Fibroblast of skin of abdomen (primary cell): ENCODE results near the gene LRP1B.

Experiments
- DNase-seq: peaks from one replicate; pipeline ENCODE4 v3.0.0-alpha.2; 2013

Gene LRP1B

DNA sequence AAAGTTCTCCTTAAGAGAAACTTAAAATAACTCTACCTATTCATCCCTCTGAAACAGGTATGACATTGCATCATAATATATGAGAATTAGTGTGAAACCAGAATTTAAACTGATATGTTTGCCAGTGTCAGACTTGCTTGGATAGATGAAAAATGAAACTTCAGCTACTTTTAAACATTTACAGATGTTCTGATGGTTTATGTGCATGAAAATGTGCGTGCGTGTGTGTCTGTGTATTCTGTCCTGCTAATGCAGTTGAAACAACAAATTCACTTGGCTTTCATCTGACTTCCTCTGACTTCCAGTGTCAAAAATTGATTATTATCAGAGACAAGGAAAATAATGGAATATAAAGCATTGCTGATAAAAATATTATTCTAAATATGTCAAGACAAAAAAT is 719.4 kb downstream of the LRP1B start:
- DNase-seq, result no peak

DNA sequence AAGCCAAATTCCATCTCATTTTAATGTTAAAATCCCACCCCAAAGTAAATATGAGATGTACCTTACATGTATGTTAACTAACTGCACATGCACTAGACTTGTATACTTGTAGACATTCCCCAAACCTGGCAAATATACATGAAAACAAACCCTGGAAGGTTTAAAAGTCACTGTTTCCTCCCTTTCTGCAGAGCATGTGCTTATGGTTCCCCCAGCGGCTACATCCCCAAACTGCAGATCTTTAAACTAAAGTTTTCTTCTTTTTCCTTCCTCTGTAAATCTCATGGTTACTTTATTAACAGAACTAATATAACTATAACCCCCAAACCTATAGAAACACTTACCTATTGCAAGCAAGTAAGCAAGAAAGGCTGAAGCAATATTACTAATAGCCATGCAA is 731.5 kb downstream of the LRP1B start:
- no peak for DNase-seq

DNA sequence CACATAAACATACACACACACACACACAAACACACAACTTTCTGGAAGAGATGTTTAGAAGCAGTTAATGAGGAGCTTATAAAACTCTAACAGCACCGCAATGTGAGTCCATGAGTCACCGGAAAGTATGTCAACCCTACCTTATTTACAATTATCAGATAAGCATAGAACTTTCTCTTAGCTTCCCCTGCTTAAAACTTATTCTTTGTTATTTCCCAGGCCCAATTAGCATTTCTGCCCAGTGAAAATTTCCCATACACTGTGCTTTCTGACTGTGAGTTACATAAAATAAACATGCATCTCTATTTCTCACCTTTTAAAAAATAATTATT is 737.6 kb downstream of the LRP1B start:
- peak; percentile 33 for DNase-seq

DNA sequence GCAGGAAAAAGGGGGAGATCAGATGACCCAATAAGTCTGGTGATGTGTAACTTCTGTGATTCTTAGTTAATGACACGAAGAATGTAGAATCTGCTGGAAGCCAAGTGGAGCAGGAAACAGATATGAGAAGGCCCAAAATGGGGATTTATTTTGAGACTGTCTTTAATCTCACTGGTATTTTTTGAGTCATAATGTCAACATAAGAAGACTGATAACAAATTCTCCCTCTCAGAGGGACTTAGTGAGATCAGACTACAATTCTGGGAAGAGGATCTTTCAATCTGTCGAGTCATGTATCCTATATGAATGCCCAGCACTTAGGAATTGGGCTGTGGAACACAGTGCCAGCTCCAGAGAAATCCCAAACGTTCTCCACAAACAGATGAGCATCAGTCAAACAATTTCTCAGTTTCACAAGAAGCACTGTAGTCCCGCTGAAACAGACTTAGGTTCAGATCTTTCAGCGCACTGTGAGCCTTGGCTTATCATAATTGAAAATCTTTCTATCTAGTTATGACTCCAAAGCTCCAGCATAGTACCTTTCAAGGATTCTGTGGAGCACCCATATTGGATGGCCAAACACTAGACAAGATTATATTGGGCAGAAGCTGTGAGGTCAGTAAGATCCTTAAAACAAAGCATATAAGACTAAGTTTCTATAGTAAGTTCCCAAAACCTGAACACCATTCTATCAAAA is 738.2 kb downstream of the LRP1B start:
- peak; percentile 79 for DNase-seq

DNA sequence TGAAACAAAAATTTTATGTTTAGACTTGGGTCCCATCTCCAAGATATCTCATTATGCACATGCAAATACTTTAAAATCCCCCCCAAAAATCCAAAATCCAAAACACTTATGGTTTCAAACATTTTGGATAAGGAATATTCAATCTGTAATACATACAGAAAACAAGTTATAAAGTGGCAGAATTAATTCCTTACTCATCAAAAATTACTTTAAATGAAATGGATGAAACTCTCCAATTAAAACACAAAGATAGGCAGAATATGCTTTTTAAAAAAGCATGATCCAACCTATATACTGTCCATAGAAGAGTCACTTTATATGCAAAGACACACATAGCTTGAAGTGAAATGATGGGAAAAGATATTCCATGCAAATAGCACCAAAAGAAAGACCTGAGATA is 744.6 kb downstream of the LRP1B start:
- no peak for DNase-seq

DNA sequence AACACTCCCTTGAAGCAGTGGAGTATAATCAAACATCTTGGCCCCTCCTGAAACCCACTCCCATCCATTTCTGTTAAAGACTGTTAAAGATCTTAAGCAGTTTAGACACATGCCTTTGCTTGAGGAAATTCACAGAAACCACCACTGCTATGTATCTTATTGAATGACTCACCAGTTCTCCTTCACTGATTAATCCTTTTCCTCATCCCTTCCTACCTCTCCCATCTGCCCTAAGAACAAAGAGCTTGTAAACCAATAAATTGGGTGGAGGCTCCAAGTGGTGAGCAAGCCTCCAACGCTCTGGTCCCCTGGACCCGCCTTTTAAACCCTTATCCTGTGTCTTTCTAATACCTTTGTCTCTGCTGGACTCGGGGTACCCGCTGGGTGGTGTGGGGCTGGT is 746.1 kb downstream of the LRP1B start:
- peak; percentile 48 for DNase-seq

DNA sequence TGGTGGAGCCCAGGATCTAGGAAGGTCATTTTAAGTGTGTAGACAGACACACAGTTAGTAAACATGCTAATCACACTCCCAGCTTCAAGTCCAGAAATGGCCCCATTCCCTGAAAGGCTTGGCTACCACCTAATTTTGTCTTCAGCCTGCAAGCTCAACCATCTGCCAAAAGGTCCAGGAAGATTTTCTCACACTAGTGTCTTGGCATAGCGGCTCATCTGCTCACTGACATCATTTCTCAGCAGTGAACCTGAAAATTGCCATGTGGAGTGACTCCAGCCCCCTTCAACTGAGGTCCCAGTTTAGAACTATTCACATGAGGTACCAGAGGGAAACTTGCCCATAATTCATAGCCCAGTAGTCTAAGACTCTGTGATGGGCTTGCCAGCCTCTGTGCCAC is 748.9 kb downstream of the LRP1B start:
- no peak for DNase-seq

DNA sequence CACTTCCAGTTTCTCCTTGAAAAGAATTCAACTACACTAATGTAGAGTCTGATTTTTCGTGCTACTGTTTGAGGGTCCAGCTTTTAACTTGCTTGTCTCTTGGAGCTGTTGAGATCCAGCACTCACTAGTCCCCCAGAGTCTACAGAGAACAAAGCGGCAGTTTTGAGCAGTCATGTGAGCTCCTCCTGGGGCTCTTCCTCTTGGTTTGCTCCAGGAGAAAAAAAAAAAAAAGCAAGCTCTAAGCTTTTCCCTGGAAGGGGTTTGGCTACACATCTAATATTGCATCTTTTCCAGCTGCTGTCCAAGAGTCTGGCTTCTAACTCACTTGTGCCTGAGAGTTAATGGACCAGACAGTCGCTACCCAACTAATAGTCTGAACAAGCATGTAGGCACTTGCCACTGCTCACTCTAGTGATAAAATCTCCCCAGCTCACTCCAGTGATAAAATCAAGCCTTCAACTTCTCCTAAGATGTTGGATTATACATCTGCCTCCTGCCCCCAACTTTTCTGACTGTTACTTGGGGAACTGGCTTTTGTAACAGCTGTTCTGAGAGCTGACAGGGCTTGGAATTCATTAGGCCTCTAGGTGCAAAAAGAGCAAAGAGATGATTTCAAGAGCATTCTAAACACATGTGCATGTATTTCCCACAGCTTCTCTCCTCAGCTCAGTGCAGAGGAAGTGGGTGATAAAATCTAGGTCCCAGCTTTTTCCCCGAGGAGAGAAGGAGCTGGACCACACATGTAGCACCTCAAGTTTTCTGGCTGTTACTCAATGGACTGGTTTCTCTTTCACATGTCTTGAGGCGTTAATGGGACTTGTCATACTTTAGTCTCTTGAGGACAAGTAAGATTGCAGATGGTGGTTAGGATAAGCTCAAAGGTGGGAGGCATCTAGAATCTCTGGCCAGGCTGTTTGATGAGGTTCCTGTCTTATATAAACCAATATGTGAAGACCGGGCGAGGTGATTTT is 750.5 kb downstream of the LRP1B start:
- peak; percentile 21 for DNase-seq

DNA sequence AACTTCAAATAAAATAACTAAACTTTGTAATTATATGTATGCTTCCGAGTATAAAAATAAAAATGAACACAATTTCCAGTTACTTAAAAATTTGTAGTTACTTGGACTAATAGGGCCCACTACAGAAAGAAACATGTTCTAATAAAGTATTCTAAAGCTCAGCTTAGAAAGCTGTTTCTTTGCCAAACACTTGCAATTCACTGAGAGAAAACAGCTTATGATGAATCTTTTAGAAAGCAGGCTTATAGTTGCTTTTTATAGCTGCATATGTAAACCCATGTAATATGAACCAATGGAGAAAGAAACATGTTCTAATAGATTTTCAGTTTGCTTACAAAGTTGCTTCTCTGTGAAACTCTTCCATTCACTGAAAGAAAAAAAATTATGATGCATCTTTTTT is 766.0 kb downstream of the LRP1B start:
- no peak for DNase-seq

DNA sequence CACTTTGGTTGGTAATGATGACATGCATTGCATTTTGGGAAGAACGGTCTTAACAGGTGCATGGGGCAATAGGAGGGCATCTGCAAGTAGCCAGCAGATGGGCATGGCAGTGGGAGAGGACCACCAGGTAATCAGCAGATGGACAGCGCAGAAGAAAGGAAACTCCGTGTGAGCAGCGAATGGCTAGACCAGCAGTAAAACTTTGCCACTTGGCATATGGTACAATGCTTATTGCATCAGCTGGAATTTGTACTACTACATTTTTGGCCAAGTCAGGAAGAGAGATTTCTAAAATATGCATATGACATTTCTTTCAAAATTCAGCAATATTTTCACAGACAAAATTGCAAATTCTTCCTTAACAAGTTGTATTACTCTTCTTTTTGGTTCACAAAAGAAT is 768.5 kb downstream of the LRP1B start:
- DNase-seq, result no peak

DNA sequence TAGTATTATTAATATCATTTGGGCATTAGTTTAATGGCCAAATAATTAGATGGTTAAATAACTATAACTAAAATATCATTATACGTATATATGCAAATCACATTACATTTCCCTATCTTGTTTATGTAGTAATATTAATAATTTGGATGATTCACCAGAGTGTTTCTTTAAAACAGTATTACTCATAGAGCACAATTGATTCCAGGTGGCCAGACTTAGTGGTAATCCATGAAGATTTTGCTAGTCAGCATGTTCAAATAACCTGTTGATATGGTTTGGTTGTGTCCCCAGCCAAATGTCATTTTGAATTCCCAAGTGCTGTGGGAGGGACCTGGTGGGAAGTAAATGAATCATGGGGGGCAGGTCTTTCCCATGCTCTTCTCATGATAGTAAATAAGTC is 782.3 kb downstream of the LRP1B start:
- DNase-seq, result peak; percentile 57

DNA sequence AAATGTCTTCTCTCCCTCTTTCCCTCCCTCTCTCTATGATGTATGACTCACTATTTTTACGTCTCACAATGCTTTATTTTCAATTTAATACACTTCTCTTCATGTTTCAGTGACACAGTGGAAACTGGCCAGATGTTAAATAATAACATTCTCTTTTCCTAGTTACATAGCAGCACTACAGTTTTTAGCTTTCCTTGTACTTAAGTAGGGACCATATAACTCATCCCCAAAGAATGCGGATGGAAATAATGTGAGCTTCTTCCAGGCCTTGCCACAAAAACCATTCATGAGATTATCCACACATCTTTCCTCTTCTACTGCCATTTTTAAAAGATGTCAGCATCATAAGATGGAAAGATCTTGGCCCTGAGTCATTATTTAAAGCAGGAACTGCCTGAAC is 789.4 kb downstream of the LRP1B start:
- peak; percentile 97 for DNase-seq

DNA sequence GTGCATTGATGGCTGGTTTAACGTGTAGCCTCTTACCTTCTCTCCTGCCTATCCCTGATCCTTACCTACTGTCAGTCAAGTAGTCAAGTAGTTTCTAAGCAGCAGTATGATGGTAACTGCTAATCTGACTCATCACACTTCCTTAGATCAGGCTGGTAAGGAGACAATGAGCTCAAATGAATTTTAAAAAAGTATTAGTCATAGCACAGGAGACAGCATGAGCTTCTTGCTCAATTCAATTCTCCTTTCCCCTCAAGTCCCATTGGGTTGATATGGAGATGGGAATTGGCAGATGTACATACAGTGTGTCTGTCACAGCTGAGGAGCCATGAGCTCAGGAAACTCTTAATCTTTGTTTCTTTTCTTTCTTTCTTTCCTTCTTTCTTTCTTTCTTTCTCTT is 799.7 kb downstream of the LRP1B start:
- peak; percentile 89 for DNase-seq

DNA sequence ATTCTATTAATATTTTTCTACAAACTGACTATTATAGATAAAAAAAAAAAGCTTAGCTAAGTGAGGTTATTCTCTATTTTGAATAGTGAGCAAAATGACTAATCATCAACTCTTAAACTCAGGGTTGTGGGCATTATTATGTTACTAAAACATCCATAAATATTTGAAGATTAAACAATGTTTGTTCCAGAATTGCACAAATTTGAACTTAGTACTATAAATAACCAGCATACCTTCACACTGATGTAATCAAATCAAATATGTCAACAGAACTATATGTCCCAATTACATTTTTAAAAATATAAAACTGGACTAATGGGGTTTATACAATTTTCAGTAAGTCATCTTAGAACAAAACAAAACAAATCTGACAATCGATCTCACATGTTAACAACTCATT is 800.9 kb downstream of the LRP1B start:
- DNase-seq, result peak; percentile 54

DNA sequence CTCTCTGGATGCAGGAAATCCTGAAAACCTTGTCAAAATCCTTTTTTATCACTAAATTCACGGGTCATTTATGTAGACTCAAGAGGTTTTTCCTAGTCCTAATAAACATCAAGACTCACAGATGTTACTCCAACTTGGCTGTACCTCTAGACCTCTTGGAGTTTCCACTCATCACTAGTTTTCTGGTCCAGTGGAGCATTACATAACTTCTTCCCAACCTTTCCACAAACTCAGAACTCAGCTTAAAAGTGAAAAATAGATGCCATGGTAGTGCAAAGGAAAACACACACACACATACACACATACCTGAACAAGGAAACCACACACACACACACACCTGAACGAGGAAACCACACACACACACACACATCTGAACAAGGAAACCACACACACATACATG is 807.2 kb downstream of the LRP1B start:
- DNase-seq, result no peak

DNA sequence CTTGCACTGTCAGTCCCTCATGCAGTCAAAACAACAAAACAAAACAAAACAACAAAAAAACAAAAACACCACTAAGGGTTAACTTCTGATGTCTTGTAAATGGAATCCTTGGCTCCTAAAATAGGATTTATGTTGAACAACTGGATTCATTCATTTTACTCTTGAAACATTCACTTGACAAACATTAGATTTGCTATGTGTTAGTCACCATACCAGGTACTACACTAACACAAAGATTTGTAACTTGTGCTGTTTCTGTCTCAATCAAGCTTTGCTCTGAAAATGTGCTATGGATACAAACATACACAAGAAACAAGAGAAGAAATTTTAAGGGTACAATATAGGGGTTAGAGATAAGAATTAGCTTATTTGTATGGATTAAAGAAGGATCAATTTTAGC is 812.8 kb downstream of the LRP1B start:
- DNase-seq, result peak; percentile 11

DNA sequence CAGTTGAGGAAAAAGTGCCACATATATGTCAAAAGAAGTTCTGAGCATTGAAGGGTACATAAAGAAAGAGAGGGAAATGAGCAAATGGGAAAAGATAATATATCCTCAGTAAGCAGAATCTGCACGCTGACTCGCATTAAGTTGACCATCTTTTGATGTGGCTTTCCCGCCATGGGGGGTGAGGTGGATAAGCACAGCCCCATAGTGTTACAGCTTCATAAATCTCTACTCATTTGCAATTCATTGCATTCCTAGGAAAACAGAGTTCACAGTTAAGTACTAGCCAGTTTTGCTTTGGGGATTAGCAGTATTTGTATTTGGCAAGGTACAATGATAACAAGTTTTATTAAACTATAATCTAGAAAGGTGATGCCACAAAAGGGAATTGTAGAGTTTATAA is 814.2 kb downstream of the LRP1B start:
- peak; percentile 13 for DNase-seq

DNA sequence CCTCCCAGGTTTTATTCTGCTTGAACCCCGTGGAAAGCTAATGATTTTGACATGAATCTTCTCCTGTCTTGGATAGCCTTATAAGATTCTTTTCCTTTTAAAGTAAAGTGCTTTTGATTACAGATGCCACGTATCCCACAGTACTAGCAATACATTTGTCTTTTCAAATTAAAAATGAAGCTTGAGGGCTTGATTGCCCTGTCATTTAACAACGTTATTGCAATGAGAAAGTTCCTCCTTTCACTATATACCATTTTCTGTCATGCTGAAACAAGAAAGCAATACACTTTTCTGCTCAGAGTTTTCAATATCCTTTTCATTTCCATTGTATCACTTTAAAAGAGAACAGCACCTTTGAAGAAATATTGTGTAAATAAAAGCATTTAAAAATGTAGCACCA is 814.7 kb downstream of the LRP1B start:
- no peak for DNase-seq

DNA sequence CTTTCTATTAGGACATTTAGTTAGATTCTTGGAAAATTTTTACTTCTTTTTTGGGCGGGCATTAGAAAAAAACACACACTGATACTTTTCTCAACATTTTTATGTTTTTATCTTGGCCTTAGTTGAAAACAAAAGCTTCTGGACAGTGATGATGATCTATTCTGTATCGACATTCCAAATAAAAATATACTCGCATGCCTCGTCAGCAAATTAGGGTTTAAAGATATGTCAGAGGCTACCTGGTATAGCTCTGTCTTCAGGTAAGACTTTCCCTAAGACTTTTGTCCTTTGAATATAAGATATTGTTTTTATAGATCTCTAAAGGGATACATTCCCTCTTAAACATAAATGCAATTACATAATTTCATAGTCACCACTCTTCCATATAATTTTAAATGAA is 816.8 kb downstream of the LRP1B start:
- no peak for DNase-seq

DNA sequence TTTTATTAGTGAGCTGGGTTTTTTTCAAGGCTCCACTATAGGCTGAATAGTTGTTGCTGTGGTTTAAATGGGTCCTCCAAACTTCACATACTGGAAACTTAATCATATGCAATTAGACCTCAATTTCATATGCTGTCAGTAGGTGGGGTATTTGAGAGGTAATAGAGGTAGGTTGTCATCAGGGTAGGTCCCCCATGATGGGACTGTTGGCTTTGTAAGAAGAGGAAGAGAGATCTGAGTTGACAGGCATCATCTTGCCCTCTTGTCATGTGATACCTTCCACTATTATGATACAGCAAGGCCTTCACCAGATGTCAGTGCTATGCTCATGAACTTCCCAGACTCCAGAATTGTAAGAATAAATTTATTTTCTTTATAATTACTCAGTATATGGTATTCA is 819.4 kb downstream of the LRP1B start:
- DNase-seq, result no peak

DNA sequence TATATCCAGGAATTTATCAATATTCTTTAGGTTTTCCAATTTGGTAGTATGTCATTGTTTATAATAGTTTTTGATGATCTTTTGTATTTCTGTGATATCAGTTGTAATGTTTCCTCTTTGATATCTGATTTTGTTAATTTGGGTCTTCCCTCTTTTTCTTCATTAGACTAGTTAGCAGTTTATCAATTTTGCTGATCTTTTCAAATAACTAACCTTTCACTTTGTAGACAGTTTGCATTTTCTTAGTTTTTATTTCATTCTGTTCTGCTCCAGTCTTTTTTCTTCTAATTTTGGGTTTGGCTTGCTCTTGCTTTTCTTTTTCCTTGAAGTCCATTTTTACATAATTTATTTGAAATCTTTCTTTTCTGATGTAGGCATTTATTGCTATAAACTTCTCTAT is 824.4 kb downstream of the LRP1B start:
- DNase-seq, result no peak

DNA sequence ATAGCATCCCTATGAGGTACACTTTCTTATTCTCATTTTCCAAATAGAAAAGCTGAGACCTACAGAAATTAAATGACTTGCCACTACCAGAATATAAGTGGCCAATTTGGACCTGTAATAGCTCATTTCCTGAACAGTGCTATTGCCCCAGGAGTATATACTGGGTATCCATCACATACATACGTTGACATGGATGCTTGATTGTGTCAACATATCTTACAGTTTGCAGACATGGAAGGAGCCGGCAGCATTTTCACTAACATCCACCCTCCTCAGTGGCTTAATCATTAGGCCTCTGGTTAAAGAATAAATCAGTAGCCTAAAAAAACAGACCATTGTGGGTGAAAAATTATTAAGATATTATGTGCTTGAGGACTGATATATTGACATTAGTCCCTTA is 829.3 kb downstream of the LRP1B start:
- DNase-seq, result no peak

DNA sequence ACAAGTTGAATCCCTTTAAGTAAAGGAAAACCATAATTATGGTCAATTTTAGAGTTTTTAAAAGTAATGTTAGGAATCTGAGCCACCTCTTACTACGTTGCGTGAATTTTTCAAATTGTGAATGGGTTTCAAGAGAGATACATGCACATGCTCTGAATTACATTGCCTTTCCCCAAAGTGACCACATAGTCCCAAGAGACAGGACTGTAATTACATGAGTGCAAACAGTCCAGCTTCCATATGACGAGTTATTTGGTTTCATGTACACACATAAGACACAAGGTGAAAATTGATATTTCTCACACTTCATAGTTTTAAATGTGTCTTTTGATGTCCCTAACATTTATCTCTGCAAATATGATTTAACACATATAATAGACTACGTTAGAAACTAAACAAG is 850.8 kb downstream of the LRP1B start:
- DNase-seq, result no peak

DNA sequence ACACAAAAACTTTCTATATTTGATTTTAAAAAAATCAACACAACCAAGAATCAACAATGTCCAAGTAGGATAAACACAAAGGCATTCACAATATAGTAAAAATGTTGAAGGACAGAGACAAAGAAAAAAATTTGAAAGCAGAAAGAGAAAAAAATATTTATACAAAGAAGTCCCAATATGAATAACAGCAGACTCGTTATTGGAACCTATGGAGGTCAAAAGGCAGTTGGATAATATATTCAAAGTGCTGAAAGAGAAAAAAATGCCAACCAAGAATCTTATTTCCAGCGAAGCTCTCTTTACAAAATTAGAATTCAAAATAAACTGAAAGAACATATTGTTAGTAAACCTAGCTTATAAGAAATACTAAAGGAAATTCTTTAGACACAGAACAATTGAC is 859.5 kb downstream of the LRP1B start:
- DNase-seq, result no peak
